GM18858 (cell line): ENCODE data around the gene COMMD10.
A peak's percentile ranks its signal among the peaks of the same experiment; 100 is the strongest.
"Not testable (repeated sequence)": the region's sequence is repeated elsewhere in the genome, so short reads cannot be mapped to it uniquely, and the experiment has no call there.

Experiments used
- ATAC-seq: cut with Tn5 transposase; IDR thresholded peaks from one replicate; pipeline ENCODE4 v1.9.1; 2021; ENCODE audit not compliant: unreplicated experiment

COMMD10 gene

GRCh38 chr5:116097301-116097700 is 12.5 kb downstream of the COMMD10 start:
- no peak for ATAC-seq

GRCh38 chr5:116098998-116099397 is 14.2 kb downstream of the COMMD10 start:
- no peak for ATAC-seq

- not testable (repeated sequence) for ATAC-seq
Observed at GRCh38 chr5:116104941-116105340, 20.1 kb downstream of the COMMD10 start.

GRCh38 chr5:116115163-116115562 is 30.3 kb downstream of the COMMD10 start:
- ATAC-seq = no peak

DNA sequence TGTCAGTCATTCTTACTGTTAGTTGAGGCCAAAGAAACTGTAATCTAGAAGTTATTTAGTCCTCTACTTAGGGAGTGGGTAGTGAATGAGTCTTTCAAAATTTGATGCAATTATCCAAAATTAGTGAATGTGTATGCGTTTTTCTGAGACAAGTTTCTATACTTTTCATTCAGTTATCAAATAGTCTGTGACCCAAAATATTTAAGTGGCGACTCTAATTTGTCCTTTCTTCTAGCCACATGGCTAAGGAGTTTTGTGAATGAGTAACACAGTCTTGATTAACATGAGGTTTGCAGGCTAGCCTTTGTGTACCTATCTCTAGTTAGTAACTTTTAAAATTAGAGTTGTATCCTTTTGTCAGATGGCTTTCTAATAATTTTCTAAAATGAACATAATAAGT is 45.6 kb downstream of the COMMD10 start:
- ATAC-seq = no peak

DNA sequence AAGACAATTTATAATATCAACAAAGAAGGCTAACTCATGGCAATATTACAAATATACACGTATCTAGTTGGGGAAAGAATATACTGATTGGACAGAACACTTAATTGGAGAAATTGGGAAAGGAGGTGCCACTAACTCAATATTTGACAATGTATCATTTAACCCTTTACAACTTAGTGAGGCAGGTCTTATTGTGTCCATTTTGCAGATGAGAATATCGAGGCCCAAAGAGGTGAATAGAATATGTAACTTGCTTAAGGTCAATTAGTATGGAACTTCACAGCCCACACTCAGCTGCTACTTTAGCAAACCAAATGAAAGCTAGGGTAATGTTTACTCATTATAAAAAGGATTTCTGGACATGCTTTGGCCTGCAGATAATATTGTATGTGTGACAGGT is 46.2 kb downstream of the COMMD10 start:
- ATAC-seq = no peak

- no peak for ATAC-seq
Observed at GRCh38 chr5:116133281-116133680, 48.5 kb downstream of the COMMD10 start.

DNA sequence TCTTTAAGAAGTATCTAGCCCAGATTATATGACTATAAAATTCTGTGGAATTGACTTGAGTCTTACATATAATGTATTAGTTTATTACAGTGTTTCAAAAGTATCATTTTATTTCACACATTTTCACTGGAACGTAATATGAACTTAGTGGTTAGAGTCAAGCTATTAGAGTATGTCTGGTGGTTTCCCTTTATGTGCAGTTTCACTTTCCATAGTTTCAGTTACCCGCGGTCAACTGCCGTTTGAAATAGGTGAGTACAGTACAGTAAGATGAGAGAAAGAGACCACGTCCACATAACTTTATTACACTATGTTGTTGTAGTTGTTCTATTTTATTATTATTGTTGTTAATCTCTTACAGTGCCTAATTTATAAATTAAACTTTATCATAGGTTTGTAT is 50.5 kb downstream of the COMMD10 start:
- ATAC-seq = peak; percentile 99

- ATAC-seq = peak; percentile 35
Observed at GRCh38 chr5:116137544-116138378, 52.9 kb downstream of the COMMD10 start.

DNA sequence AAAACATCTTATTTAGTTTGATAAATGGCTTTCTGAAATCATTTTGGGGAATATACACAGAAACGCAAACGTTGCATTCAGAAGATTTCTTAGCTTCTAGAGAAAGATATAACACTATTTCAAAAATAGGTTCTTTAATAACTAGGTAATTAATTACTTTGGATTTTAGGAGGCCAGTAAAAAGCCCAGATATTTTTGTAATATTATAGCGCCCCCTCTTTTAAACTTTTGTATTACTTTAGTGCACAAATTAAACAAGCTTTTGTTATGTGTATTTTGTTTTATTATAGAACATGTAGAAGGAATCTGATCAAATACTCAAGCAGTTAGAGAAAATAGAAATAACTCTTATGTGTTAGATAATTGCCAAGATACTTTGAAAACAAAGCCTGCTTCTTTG is 57.7 kb downstream of the COMMD10 start:
- no peak for ATAC-seq

GRCh38 chr5:116144103-116144502 is 59.3 kb downstream of the COMMD10 start:
- no peak for ATAC-seq

- no peak for ATAC-seq
Observed at GRCh38 chr5:116144991-116145390, 60.2 kb downstream of the COMMD10 start.

DNA sequence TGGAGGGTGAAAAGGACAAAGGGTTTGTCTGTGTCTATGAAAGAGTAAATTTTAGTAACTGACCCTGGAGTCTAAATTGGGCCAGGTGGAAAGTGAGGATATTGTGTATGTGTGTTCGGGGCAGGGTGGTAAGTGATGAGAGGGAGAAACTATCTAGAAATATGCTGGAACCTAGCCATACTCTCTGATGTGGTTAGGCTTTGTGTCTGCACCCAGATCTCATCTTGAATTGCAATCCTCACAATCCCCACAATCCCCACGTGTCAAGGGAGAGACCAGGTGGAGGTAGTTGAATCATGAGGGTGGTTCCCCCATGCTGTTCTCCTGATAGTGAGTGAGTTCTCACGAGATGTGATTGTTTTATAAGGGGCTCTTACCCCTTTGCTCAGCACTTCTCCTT is 60.6 kb downstream of the COMMD10 start:
- ATAC-seq = no peak

DNA sequence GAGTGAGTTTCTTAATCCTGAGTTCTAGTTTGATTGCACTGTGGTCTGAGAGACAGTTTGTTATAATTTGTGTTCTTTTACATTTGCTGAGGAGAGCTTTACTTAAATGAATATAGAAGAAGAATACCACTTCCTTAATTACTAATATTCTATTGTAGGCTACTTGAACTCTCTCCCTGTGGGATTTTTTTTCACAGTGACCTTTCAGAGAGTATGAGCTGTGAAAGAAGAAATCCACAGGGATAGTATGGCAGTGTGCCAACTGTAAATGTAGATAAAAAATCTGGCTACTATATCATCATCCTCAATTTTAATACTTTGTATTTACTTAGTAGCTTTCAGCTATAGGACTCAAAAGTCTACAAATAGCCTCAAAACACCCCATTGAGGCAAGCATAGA is 67.3 kb downstream of the COMMD10 start:
- ATAC-seq = no peak

DNA sequence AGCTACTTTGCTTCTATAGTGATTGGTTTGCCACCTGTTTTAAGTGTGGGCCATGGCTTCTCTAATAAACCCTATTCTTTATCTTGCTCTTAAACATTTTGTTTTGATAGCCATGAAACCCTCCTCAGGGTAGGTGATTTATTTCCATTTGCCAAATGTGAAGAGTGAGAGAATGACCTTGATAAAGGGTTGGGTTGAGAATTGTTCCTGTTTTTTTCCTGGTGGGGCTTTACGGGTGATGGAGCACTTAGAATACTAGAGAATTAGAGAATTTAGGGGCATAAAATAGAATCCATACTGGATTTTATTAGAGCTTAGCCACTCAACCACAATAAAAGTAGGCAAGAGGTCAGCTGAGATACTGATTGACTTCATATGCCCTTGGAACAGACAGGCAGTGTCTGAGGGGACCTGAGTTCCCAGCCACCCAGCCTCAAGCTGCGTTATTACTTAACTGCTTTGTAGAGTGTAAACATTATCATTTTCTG is 68.9 kb downstream of the COMMD10 start:
- no peak for ATAC-seq

GRCh38 chr5:116154252-116154651 is 69.4 kb downstream of the COMMD10 start:
- ATAC-seq = no peak

GRCh38 chr5:116154931-116155330 is 70.1 kb downstream of the COMMD10 start:
- ATAC-seq = no peak

DNA sequence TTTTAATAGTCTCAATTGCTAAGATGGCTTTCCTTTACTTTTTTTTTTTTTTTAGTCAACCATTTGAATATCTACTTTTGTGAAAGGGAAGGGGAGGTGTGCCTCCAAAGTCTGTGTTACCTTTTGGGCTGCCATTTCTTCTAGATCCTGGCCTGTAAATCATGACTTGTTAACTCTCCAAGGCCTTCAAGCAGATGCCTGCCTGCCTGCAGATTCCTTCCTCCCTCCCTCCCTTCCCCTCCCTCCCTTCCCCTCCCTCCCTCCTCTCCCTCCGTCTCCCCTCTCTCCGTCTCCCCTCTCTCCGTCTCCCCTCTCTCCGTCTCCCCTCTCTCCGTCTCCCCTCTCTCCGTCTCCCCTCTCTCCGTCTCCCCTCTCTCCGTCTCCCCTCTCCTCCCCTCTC is 73.1 kb downstream of the COMMD10 start:
- ATAC-seq = no peak

DNA sequence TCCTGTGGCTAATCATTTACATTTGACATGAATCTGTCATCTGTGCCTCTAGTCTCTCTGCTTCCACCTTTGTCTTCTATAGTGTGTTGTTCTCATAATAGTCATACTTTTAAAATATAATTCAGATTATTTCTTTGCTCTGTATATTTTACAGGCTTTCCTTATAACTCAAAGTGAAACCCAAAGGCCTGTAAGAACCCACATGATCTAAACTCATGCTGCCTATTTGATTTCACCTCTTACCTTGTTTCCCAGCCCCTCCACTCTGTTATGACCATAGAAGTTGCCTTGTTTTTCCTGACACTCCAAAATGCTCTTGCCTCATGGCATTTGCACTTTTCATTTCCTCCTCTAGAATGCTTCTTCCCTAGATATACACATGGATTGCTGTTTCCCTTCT is 74.2 kb downstream of the COMMD10 start:
- ATAC-seq = no peak

DNA sequence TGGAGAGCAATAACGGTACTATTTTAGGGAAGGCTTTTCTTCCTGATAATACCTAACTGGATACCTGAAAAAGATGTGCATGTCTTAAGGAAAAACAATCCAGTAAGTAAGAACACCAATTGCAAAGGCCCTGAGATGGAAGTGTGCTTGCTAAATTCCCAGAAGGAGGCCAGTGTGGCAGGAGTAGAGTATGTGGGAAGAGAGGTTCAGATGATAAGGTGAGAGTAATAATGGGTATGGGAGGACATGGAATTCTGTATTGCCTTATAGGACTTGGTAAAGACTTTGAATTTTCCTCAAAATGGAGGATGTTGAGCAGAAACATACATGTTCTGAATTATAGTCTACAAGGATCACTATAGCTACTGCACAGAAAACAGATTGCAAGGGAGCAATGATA is 89.3 kb downstream of the COMMD10 start:
- ATAC-seq = no peak

- ATAC-seq = no peak
Observed at GRCh38 chr5:116176121-116176520, 91.3 kb downstream of the COMMD10 start.

DNA sequence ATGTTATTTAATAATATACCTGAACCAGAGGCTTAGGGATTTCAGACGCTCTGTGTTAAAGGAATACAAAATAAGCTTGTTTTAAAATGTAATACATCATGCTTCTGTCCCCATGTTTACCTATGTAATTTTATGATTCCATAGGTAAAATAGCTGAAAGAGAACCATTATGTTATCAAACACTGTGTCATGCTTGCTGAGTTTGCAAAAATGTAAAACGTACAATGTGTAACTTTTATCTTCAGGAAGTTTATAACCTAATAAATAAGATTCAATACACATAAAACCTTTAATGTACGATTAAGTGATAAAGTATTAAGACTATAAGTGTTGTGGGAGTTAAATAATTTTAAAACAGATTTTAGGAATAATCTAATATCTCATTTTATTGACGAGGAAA is 94.1 kb downstream of the COMMD10 start:
- ATAC-seq = no peak

GRCh38 chr5:116209166-116209565 is 124.3 kb downstream of the COMMD10 start:
- ATAC-seq = no peak
